ENCODE measurements around the gene BLOC1S5.

Gene BLOC1S5

DNA sequence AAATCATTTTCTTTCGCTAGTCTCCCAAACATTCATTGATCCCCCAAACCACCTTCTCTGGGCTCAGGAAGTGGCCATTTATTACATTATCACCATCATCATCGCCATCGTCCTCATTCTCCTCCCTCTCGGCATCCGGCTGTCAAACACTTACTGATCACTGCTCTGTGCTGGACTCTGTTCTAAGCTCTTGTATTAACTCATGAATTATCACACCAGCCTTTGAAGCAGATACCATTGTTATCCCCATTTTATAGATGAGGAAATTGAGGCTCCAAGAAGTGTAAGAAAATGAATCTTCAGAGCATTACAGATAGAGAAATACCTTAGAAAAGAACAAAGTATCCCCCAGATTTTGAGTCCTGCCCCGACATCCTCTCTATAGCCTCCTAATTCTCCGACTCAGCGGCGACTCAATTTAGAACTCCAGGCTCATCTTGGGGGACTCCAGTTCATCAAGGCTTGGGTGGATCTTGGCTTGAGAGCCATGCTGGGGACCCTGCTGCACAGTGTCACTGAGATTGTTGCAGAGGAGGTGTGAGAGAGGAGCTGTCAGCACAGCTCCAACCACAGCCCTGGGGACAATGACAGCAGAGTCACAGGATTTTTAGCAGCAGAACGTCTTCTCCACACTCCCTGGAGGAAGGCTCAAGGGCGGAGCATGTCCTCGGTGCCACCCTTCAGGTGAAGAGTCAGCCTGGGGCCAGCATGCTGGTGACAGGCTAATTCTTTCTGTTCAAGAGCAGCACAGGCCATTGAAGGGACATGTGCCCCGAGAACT, 44.8 kb upstream of the BLOC1S5 start:
- no peak for TF ChIP-seq TAF1 (IDR thresholded peaks at IDR 0.05; ENCODE audit: borderline replicate concordance, insufficient read depth, low read length)

- TF ChIP-seq FOXP2 (optimal IDR thresholded peaks at IDR 0.05; ENCODE audit: borderline replicate concordance, extremely low read depth, extremely low read length, insufficient read depth) (peak; percentile 99), TAF1 (IDR thresholded peaks at IDR 0.05; ENCODE audit: borderline replicate concordance, insufficient read depth, low read length) (no peak), SIN3A (IDR thresholded peaks at IDR 0.05; ENCODE audit: borderline replicate concordance, insufficient read depth, low read length) (0 out of 2 replicates have a peak, but pooled peaks have one; percentile 45)
These were observed 44.0 kb upstream of the BLOC1S5 start for GRCh38 chr6:8108031-8108660.

GRCh38 chr6:8105791-8106190, 41.6 kb upstream of the BLOC1S5 start:
- TF ChIP-seq, protein P1, sequence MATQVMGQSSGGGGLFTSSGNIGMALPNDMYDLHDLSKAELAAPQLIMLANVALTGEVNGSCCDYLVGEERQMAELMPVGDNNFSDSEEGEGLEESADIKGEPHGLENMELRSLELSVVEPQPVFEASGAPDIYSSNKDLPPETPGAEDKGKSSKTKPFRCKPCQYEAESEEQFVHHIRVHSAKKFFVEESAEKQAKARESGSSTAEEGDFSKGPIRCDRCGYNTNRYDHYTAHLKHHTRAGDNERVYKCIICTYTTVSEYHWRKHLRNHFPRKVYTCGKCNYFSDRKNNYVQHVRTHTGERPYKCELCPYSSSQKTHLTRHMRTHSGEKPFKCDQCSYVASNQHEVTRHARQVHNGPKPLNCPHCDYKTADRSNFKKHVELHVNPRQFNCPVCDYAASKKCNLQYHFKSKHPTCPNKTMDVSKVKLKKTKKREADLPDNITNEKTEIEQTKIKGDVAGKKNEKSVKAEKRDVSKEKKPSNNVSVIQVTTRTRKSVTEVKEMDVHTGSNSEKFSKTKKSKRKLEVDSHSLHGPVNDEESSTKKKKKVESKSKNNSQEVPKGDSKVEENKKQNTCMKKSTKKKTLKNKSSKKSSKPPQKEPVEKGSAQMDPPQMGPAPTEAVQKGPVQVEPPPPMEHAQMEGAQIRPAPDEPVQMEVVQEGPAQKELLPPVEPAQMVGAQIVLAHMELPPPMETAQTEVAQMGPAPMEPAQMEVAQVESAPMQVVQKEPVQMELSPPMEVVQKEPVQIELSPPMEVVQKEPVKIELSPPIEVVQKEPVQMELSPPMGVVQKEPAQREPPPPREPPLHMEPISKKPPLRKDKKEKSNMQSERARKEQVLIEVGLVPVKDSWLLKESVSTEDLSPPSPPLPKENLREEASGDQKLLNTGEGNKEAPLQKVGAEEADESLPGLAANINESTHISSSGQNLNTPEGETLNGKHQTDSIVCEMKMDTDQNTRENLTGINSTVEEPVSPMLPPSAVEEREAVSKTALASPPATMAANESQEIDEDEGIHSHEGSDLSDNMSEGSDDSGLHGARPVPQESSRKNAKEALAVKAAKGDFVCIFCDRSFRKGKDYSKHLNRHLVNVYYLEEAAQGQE (IDR thresholded peaks at IDR 0.05; ENCODE audit: insufficient read depth in 1 of 2, low read depth in 2 of 2, low read length in 2 of 2), result no peak
- TF ChIP-seq FOXP2 (optimal IDR thresholded peaks at IDR 0.05; ENCODE audit: borderline replicate concordance, extremely low read depth, extremely low read length, insufficient read depth) (no peak), POLR2AphosphoS5 (IDR thresholded peaks at IDR 0.05; ENCODE audit: low read depth, low read length) (no peak), TAF1 (IDR thresholded peaks at IDR 0.05; ENCODE audit: borderline replicate concordance, insufficient read depth, low read length) (no peak), SIN3A (IDR thresholded peaks at IDR 0.05; ENCODE audit: borderline replicate concordance, insufficient read depth, low read length) (no peak)

- TF ChIP-seq TAF1 (IDR thresholded peaks at IDR 0.05; ENCODE audit: borderline replicate concordance, insufficient read depth, low read length) (no peak), SIN3A (IDR thresholded peaks at IDR 0.05; ENCODE audit: borderline replicate concordance, insufficient read depth, low read length) (no peak), FOXP2 (optimal IDR thresholded peaks at IDR 0.05; ENCODE audit: borderline replicate concordance, extremely low read depth, extremely low read length, insufficient read depth) (no peak), POLR2AphosphoS5 (IDR thresholded peaks at IDR 0.05; ENCODE audit: low read depth, low read length) (no peak)
- TF ChIP-seq, protein P1 (IDR thresholded peaks at IDR 0.05; ENCODE audit: insufficient read depth in 1 of 2, low read depth in 2 of 2, low read length in 2 of 2), result no peak
These were observed 39.5 kb upstream of the BLOC1S5 start for GRCh38 chr6:8103726-8104125.

- TF ChIP-seq POLR2AphosphoS5 (IDR thresholded peaks at IDR 0.05; ENCODE audit: low read depth, low read length) (peak; percentile 86), SIN3A (IDR thresholded peaks at IDR 0.05; ENCODE audit: borderline replicate concordance, insufficient read depth, low read length) (no peak; the same call in 1 of the 2 replicates), TAF1 (IDR thresholded peaks at IDR 0.05; ENCODE audit: borderline replicate concordance, insufficient read depth, low read length) (peak; percentile 93), FOXP2 (optimal IDR thresholded peaks at IDR 0.05; ENCODE audit: borderline replicate concordance, extremely low read depth, extremely low read length, insufficient read depth) (no peak)
- TF ChIP-seq, protein P1 (IDR thresholded peaks at IDR 0.05; ENCODE audit: insufficient read depth in 1 of 2, low read depth in 2 of 2, low read length in 2 of 2), result no peak
These were observed 38.2 kb upstream of the BLOC1S5 start, which contains the start of gene EEF1E1 for GRCh38 chr6:8102122-8102958. TSS of gene EEF1E1 (minus strand) at chr6:8102548. CDS start at chr6:8102521, 27 bp downstream.

Measured in PFSK-1 (cell line).